ENCODE measurements around the gene WFDC2. TPM values are rescaled to one million over a fixed set of nuclear protein-coding genes. Genes with fewer than 3 reads are reported as not detected.

WFDC2 gene
- total RNA-seq, 4 donors from 2014 or later = 2.1 to 12.4 (median 7.9) TPM; not detected in 1

GRCh38 chr20:45509091-45509490 lies 39.5 kb downstream of the WFDC2 start:
- no peak for DNase-seq
- no peaks in the 10 kb centered on the region for H3K9me3 ChIP-seq
- no peaks in the 10 kb centered on the region for H3K36me3 ChIP-seq
- H3K4me1 ChIP-seq = peaks cover 0 to 4% (median 0%) of the 10 kb centered on the region in 4 donors
- no peaks in the 10 kb centered on the region for H3K27me3 ChIP-seq
- H3K4me3 ChIP-seq = no peak overlapping the region
- no peak overlapping the region for H3K27ac ChIP-seq
- TF ChIP-seq POLR2A (IDR thresholded peaks at IDR 0.05) (no peak), CTCF (IDR thresholded peaks at IDR 0.05) (no peak)

- Histone ChIP-seq H3K36me3 (no peaks in the 10 kb centered on the region), H3K27me3 (no peaks in the 10 kb centered on the region), H3K4me1 (peaks cover 0 to 4% (median 0%) of the 10 kb centered on the region in 4 donors), H3K4me3 (no peak overlapping the region), H3K27ac (no peak overlapping the region), H3K9me3 (no peaks in the 10 kb centered on the region)
- no peak for DNase-seq
- TF ChIP-seq POLR2A (IDR thresholded peaks at IDR 0.05) = no peak
- no peak for TF ChIP-seq CTCF (IDR thresholded peaks at IDR 0.05)
Observed at GRCh38 chr20:45510242-45510862, 40.8 kb downstream of the WFDC2 start.

GRCh38 chr20:45515147-45515913 lies 45.8 kb downstream of the WFDC2 start, which contains the start of gene SPINT3:
Gene SPINT3 (minus strand): TSS chr20:45515622. CDS start chr20:45515608, 14 bp downstream.
- Histone ChIP-seq H3K36me3 (no peaks in the 10 kb centered on the region), H3K9me3 (no peaks in the 10 kb centered on the region), H3K4me1 (no peaks in the 10 kb centered on the region), H3K27me3 (no peaks in the 10 kb centered on the region), H3K27ac (no peak within 1 kb of the TSS), H3K4me3 (no peak within 1 kb of the TSS)
- no peak for TF ChIP-seq POLR2A (IDR thresholded peaks at IDR 0.05)
- no peak for TF ChIP-seq CTCF (IDR thresholded peaks at IDR 0.05)
- DNase-seq = no peak

GRCh38 chr20:45518282-45518681 lies 48.7 kb downstream of the WFDC2 start:
- no peak for DNase-seq

GRCh38 chr20:45523821-45524220 lies 54.3 kb downstream of the WFDC2 start:
- Histone ChIP-seq H3K4me3 (no peak overlapping the region), H3K27me3 (no peaks in the 10 kb centered on the region), H3K4me1 (no peaks in the 10 kb centered on the region), H3K27ac (no peak overlapping the region), H3K36me3 (no peaks in the 10 kb centered on the region), H3K9me3 (no peaks in the 10 kb centered on the region)
- no peak for DNase-seq
- TF ChIP-seq CTCF (IDR thresholded peaks at IDR 0.05) (no peak), POLR2A (IDR thresholded peaks at IDR 0.05) (no peak)

More at GRCh38 chr20:45518282-45518681, 48.7 kb downstream of the WFDC2 start:
- no peak for TF ChIP-seq CTCF (IDR thresholded peaks at IDR 0.05)
- no peak for TF ChIP-seq POLR2A (IDR thresholded peaks at IDR 0.05)
- Histone ChIP-seq H3K27me3 (no peaks in the 10 kb centered on the region), H3K36me3 (no peaks in the 10 kb centered on the region), H3K4me1 (no peaks in the 10 kb centered on the region), H3K27ac (no peak overlapping the region), H3K9me3 (no peaks in the 10 kb centered on the region), H3K4me3 (no peak overlapping the region)

Measured in Peyer's patch (tissue), 4 donors.